H1 (cell line): ENCODE data around the gene PTGDS.

Experiments
- ASH2L ChIP-seq: fragments of 200-600, 300-600 bp; sonication (generic); IDR thresholded peaks from one replicate; pipeline ENCODE4 v1.7.1; 2017; ENCODE audit warnings: low read length
- CREB1 ChIP-seq: IDR thresholded peaks from 2 replicates; pipeline ENCODE4 v1.6.1; 2012; ENCODE audit warnings: inconsistent platforms
- FOSL1 ChIP-seq: IDR thresholded peaks from 2 replicates; pipeline ENCODE4 v1.6.1; 2011; ENCODE audit warnings: mild to moderate bottlenecking, low read depth, low read length, moderate library complexity; ENCODE audit not compliant: insufficient read depth
- POLR2A ChIP-seq, 2 experiments: IDR thresholded peaks; 1 replicate in 1 of 2; 2 replicates in 1 of 2; pipeline ENCODE4 v1.6.1; 2011; ENCODE audit warnings: low read depth in 2 of 2, low read length in 2 of 2, mild to moderate bottlenecking in 2 of 2; ENCODE audit errors: control extremely low read depth in 1 of 2
- POLR2AphosphoS5 ChIP-seq: IDR thresholded peaks from 2 replicates; pipeline ENCODE4 v1.6.1; 2011; ENCODE audit warnings: low read depth, low read length
- RAD21 ChIP-seq, 2 experiments: IDR thresholded peaks in 1 of 2; conservative IDR thresholded peaks in 1 of 2; 2 replicates each; pipeline ENCODE4 v1.6.1; 2011; ENCODE audit warnings: low read depth in 2 of 2, low read length in 2 of 2, improper control_type of control experiment in 1 of 2, inconsistent platforms in 1 of 2, mild to moderate bottlenecking in 1 of 2, moderate library complexity in 1 of 2
- SAP30 ChIP-seq: fragments of 300-600 bp; sonication (generic); IDR thresholded peaks from 2 replicates; pipeline ENCODE4 v1.7.1; 2012; ENCODE audit warnings: low read length, moderate library complexity, mild to moderate bottlenecking, inconsistent platforms; ENCODE audit not compliant: insufficient read depth, insufficient replicate concordance
- SP1 ChIP-seq: IDR thresholded peaks from 2 replicates; pipeline ENCODE4 v1.6.1; 2011; ENCODE audit warnings: low read depth, low read length
- TCF12 ChIP-seq: IDR thresholded peaks from 2 replicates; pipeline ENCODE4 v1.6.1; 2011; ENCODE audit warnings: low read depth, mild to moderate bottlenecking, low read length
- TF ChIP-seq, protein P1 (sequence below), 3 experiments: IDR thresholded peaks; 1 replicate in 2 of 3; 2 replicates in 1 of 3; pipeline versions ENCODE4 v1.5.1 to v1.6.1; 2011; ENCODE audit warnings: low read length in 3 of 3, mild to moderate bottlenecking in 3 of 3, inconsistent platforms in 2 of 3, low read depth in 1 of 3, moderate library complexity in 1 of 3; ENCODE audit not compliant: insufficient read depth in 1 of 3; ENCODE audit errors: control extremely low read depth in 1 of 3
- TF ChIP-seq, protein P2 (sequence below): fragments of 300-600 bp; sonication (generic); IDR thresholded peaks from 2 replicates; pipeline ENCODE4 v1.7.1; 2012; ENCODE audit warnings: low read length, moderate library complexity, mild to moderate bottlenecking, inconsistent platforms; ENCODE audit not compliant: insufficient replicate concordance

DNA sequence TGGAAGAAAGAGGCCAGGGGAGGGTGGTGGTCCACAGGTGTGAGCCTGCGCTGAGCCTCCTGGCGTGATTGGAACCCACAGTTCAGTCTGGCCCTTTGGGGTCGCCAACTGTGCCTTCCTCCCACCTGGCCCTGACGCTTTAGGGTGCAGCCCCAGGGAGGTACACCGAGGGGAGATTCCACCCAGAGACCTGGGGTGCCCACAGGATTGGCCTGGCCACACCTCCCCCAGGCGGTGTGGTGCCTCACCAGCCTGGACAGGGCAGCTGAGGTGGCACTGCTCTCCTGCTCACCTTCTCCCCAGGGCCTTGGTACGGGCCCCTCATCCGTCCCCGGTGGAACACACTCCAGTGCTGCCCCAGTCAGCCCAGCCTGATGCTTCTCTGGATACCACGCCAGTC is 20.1 kb downstream of the PTGDS start:
- TF ChIP-seq, protein P1, sequence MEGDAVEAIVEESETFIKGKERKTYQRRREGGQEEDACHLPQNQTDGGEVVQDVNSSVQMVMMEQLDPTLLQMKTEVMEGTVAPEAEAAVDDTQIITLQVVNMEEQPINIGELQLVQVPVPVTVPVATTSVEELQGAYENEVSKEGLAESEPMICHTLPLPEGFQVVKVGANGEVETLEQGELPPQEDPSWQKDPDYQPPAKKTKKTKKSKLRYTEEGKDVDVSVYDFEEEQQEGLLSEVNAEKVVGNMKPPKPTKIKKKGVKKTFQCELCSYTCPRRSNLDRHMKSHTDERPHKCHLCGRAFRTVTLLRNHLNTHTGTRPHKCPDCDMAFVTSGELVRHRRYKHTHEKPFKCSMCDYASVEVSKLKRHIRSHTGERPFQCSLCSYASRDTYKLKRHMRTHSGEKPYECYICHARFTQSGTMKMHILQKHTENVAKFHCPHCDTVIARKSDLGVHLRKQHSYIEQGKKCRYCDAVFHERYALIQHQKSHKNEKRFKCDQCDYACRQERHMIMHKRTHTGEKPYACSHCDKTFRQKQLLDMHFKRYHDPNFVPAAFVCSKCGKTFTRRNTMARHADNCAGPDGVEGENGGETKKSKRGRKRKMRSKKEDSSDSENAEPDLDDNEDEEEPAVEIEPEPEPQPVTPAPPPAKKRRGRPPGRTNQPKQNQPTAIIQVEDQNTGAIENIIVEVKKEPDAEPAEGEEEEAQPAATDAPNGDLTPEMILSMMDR (IDR thresholded peaks at IDR 0.05; ENCODE audit: control extremely low read depth in 1 of 3, insufficient read depth in 1 of 3, low read depth in 1 of 3, low read length in 3 of 3) = no peak
- TF ChIP-seq POLR2A (IDR thresholded peaks at IDR 0.05; ENCODE audit: control extremely low read depth in 1 of 2, low read depth in 2 of 2, low read length in 2 of 2) (no peak), TCF12 (no peak), POLR2AphosphoS5 (no peak), ASH2L (no peak), SP1 (no peak), FOSL1 (no peak), CREB1 (no peak), SAP30 (no peak), RAD21 (IDR thresholded peaks at IDR 0.05 in 1 of 2, conservative IDR thresholded peaks at IDR 0.05 in 1 of 2; ENCODE audit: low read depth in 2 of 2, low read length in 2 of 2) (no peak)
- TF ChIP-seq, protein P2, sequence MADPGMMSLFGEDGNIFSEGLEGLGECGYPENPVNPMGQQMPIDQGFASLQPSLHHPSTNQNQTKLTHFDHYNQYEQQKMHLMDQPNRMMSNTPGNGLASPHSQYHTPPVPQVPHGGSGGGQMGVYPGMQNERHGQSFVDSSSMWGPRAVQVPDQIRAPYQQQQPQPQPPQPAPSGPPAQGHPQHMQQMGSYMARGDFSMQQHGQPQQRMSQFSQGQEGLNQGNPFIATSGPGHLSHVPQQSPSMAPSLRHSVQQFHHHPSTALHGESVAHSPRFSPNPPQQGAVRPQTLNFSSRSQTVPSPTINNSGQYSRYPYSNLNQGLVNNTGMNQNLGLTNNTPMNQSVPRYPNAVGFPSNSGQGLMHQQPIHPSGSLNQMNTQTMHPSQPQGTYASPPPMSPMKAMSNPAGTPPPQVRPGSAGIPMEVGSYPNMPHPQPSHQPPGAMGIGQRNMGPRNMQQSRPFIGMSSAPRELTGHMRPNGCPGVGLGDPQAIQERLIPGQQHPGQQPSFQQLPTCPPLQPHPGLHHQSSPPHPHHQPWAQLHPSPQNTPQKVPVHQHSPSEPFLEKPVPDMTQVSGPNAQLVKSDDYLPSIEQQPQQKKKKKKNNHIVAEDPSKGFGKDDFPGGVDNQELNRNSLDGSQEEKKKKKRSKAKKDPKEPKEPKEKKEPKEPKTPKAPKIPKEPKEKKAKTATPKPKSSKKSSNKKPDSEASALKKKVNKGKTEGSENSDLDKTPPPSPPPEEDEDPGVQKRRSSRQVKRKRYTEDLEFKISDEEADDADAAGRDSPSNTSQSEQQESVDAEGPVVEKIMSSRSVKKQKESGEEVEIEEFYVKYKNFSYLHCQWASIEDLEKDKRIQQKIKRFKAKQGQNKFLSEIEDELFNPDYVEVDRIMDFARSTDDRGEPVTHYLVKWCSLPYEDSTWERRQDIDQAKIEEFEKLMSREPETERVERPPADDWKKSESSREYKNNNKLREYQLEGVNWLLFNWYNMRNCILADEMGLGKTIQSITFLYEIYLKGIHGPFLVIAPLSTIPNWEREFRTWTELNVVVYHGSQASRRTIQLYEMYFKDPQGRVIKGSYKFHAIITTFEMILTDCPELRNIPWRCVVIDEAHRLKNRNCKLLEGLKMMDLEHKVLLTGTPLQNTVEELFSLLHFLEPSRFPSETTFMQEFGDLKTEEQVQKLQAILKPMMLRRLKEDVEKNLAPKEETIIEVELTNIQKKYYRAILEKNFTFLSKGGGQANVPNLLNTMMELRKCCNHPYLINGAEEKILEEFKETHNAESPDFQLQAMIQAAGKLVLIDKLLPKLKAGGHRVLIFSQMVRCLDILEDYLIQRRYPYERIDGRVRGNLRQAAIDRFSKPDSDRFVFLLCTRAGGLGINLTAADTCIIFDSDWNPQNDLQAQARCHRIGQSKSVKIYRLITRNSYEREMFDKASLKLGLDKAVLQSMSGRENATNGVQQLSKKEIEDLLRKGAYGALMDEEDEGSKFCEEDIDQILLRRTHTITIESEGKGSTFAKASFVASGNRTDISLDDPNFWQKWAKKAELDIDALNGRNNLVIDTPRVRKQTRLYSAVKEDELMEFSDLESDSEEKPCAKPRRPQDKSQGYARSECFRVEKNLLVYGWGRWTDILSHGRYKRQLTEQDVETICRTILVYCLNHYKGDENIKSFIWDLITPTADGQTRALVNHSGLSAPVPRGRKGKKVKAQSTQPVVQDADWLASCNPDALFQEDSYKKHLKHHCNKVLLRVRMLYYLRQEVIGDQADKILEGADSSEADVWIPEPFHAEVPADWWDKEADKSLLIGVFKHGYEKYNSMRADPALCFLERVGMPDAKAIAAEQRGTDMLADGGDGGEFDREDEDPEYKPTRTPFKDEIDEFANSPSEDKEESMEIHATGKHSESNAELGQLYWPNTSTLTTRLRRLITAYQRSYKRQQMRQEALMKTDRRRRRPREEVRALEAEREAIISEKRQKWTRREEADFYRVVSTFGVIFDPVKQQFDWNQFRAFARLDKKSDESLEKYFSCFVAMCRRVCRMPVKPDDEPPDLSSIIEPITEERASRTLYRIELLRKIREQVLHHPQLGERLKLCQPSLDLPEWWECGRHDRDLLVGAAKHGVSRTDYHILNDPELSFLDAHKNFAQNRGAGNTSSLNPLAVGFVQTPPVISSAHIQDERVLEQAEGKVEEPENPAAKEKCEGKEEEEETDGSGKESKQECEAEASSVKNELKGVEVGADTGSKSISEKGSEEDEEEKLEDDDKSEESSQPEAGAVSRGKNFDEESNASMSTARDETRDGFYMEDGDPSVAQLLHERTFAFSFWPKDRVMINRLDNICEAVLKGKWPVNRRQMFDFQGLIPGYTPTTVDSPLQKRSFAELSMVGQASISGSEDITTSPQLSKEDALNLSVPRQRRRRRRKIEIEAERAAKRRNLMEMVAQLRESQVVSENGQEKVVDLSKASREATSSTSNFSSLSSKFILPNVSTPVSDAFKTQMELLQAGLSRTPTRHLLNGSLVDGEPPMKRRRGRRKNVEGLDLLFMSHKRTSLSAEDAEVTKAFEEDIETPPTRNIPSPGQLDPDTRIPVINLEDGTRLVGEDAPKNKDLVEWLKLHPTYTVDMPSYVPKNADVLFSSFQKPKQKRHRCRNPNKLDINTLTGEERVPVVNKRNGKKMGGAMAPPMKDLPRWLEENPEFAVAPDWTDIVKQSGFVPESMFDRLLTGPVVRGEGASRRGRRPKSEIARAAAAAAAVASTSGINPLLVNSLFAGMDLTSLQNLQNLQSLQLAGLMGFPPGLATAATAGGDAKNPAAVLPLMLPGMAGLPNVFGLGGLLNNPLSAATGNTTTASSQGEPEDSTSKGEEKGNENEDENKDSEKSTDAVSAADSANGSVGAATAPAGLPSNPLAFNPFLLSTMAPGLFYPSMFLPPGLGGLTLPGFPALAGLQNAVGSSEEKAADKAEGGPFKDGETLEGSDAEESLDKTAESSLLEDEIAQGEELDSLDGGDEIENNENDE = no peak
